ENCODE results near the gene ALDH16A1. TPM values are rescaled to one million over a fixed set of nuclear protein-coding genes. Genes with fewer than 3 reads are reported as not detected.

The ALDH16A1 gene
- total and polyA plus RNA-seq, 2 of the 8 experiments (the other 6 are each of a cell fraction or from before 2014, with no cell fraction given): 30.5 to 34.3 TPM

DNA sequence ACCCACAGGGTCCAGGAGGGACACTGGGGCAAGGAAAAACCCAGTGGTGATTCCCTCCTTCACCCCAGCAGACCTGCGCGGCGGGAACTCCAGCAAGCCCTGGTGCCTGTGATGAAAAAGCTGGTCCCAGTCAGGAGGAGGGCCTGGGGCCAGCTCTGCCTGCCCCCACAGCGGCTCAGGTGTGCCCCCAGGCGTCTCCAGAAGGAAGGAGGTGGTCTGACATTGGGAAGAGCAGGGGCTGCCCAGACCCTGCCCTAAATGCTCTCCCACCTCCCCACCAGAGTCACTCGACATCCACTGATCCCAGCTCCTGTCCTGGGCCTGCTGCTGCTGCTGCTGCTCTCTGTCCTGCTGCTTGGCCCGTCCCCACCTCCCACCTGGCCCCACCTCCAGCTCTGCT lies 35.9 kb upstream of the ALDH16A1 start (continued):
- no peak for TF ChIP-seq RNF2 (IDR thresholded peaks at IDR 0.05; ENCODE audit: borderline replicate concordance, low read depth, low read length, missing control alignments, poor library complexity, severe bottlenecking)
- no peak for TF ChIP-seq POU5F1 (IDR thresholded peaks at IDR 0.05; ENCODE audit: low read depth, low read length)
- TF ChIP-seq NANOG (IDR thresholded peaks at IDR 0.05; ENCODE audit: insufficient read depth, low read depth, low read length, poor library complexity, severe bottlenecking): no peak
- no peak for TF ChIP-seq HDAC2 (IDR thresholded peaks at IDR 0.05; ENCODE audit: borderline replicate concordance in 1 of 2, low read depth in 2 of 2, low read length in 2 of 2)
- no peak for TF ChIP-seq EP300 (IDR thresholded peaks at IDR 0.05; ENCODE audit: borderline replicate concordance in 1 of 2, low read depth in 2 of 2, low read length in 2 of 2)
- TF ChIP-seq, protein P1, sequence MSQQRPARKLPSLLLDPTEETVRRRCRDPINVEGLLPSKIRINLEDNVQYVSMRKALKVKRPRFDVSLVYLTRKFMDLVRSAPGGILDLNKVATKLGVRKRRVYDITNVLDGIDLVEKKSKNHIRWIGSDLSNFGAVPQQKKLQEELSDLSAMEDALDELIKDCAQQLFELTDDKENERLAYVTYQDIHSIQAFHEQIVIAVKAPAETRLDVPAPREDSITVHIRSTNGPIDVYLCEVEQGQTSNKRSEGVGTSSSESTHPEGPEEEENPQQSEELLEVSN (IDR thresholded peaks at IDR 0.05): no peak
- TF ChIP-seq TBP (IDR thresholded peaks at IDR 0.05; ENCODE audit: low read depth, low read length): no peak

All from H1 (cell line).